Measurements from ENCODE around the gene LRPAP1.

The LRPAP1 gene

DNA sequence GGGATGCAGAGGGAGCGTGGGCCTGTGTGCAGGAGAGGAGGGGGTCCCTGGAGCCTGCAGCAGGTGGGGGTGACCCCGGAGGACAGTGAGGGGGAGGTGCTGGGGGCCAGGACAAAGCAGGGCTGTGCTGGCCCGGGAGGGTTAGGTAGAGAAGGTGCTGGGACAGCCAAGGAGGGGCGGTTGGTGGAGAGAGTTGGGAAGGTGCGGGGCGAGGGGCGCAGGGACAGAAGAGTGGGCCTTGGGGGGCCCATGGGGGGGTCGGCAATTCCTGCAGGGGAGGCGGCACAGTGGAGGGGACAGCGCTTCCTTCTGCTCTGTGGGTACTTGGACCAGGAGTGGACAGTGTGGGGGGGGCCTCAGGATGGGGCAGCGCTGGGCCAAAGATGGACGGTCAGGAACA is 32.5 kb downstream of the LRPAP1 start:
- no peak for DNase-seq

DNA sequence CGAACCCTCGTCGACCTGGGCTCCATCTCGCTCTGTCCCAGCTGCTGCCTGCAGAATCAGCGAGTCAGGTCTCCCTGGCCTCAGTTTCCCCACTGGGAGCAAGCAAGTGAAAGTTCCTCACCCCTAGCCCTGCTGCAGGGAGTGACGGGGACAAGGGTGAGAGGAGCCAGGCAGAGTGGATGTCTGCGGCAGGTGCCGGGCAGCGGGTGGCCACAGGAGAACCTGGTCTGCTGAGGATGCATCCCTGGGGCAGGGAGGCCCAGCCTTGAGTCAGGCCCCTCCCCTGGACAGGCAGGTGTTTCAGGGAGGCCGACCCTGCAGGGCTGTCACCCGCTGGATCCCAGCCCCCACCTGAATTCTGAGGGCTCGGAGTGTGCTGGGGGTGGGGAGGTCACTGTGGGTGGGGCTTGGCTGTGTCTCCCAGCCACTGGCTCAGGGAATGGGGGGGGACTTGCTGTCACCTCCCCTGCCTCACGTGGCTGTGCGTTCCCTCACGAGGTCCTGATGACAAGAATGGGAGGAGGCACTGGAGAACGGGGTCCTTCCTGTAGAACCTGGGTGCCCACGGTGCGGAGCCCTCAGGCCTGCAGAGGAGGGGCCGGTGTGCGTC is 33.2 kb downstream of the LRPAP1 start:
- no peak for DNase-seq

DNA sequence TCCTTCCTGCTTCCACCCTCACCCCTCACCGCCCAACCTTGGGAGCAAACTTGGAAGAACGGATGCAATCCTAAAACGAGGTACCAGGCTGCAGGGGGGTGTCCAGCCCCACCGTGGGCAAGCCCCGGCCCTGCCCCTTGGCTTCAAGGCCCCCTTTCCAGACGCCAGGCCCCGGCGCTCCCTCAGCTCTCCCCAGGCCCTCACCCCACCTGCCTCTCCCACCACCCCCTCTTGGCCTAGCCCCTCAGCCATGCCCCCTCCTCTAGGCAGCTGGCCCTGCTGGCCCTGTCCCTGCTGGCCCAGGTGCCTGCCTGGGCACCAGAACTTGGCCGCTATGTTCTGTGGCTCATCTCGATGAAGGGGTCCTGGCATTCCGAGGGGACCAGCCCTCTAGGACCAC is 33.8 kb downstream of the LRPAP1 start:
- DNase-seq: no peak

DNA sequence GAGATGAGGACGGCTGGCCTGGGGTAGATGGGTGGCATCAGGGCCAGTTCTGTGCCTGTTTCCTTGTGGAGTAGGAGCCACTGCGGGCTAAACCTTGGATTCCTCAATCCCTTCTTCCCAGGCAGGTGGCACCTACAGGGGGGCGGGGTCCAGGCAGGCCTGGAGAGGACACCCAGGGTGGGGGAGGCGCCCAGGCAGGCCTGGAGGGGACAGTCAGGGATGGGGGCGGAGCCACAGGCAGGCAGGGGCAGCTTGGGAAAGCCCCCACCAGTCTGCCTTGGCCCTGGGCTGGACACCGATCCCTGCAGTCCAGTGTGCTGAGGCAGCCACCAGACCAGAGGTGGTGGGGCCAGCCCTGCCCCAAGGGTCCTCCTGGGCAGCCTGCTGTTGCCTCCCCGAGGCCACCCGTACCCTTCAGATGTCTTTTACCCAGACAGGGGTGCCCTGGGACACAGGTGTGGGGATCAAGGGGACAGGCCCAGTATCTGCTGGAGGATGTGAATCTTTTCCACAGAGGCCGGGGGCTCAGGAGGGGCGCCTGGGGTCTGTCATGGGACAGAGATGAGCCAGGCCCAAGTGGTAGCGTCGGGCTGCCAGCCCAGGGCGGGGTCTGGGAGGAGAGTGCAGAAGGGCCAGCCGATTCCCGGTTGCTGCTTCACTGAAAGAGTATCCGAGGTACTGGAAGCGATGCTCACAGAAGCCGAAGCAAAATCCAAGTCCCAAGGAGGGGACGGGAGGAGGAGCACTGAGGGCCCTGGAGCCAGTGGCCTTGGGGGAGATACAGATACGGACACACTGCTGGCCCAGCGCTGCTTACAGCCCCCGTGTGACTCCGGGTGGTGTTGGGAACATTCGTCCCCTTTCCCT is 34.5 kb downstream of the LRPAP1 start:
- no peak for DNase-seq

DNA sequence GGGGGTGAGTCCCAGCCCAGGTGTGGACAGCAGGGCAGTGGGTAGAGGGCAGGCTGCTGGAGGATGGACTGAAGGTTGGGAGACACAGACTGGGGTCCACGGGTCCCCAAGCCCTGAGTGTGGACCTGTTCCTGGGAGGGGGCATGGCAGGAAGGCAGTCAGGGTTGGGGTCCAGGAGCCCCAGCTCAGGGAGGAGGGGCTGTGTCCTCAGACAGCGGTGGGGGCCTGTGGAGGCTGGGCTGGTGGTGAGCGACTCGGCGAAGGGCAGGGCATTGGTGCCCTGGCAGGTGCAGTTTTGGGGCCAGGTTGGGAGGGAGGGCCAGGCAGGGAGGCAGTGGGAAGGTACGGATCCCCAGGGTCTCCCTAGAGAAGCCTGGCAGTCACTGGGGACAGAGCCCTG is 35.1 kb downstream of the LRPAP1 start:
- no peak for DNase-seq

DNA sequence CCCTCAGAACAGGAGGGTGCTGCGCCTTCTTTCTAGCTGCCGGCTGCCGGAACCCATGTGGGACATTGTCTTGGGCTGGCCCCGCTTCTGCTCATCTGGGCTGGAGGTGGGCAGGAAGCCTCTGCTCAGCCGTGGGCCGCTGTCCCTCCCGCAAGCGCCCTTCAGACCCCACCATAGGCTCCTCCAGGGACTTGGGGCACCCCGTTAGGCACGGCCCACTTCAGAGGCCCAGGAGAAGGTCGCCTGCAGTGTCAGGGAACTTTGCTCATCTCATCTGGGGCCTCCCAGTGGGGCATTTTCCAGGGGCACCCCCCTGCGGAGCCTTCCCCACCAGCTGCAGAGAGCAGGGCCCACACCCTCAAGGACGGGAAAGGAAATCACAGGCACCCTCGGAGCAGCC is 36.2 kb downstream of the LRPAP1 start:
- DNase-seq: no peak

DNA sequence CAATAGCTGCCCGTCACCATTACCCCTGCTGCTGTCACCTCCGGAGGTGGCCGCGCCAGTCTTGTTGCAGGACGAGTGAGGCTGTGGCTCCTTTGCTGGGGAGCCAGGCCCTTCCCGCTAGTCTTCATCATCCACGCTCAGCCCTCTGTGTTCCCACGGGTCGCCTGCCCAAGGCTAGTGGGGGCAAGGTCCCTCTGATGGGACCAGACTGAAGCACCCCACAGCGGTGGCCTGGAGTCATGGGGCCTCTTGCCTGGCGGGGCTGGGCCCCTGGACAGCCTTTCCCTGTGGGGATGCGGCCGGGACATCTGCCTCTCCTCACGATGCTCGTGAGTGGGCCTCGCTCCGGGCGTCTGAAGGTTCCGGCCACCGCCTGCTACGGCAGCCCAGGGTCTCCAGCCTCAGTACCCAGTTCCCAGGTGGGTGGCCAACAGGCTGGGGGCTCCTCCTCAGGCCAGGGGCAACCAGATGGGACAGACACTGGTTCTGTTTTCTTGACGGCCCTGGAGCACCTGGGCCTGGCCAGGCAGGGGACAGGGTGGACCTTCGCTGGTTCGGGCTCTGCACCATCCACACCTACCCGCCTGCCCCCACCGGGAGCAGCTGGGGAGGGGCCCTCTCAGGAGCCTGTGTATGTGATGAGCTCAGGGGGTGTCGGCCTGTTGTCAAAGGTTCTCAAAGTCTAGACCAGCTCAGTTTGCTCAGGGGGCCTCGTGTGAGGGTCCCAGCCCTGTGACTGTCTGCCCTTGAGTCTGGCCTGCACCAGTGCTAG is 36.8 kb downstream of the LRPAP1 start:
- no peak for DNase-seq

DNA sequence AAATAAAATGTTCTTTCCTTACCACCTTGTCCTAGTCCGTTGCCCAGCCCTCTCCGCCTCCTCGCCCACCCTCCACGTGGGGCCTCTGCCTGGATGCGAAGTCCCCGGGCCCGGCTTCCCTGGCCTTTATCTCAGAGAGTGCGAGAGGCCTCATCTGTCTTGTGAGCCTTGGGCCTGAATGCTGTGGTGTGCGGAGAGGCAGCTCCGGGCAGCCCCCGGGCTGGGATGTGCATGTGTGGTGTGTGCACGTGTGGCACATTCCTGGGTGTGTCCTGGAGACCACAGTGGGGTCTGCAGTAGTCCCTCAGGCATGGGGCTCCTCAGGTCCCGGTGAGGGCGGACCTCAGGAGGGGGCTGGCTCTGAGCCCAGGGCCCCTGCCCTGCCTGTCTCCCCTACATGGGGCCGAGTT is 37.8 kb downstream of the LRPAP1 start:
- no peak for DNase-seq

DNA sequence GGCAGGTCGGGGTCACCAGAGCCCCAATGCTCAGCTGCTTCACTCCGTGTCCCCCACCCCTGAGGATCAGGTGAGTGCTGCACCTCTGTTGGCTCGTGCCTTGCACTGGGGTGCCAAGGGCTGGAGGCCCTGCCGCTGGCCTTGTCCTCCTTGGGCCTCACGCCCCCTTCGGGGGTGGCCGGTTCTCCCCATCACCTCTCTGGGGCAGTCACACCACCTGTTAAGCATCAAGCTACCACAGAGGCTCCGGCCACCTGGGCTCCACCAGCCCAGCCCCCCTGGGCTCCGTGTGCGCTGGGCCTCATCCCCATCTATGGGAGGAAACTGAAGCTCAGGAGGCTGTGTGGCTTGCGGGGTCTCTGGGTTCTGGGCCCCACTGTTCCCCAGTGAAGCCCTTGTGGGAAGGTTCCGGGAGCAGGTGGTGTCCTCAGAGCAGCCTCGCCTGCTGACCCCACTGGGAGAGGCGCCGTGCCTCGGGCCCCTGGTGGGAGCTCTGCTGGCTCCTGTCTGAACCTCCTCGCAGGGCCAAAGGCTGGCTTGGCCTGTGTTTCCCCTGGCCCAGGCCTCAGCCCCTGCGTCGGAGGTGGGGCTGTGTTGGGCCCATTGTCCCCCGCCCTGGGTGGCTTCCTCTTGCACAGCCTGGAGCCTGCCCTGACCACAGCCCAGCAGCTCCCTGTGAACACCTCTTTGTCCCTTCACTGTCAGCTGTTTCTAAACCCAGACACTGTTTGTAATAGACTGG is 38.3 kb downstream of the LRPAP1 start:
- no peak for DNase-seq

DNA sequence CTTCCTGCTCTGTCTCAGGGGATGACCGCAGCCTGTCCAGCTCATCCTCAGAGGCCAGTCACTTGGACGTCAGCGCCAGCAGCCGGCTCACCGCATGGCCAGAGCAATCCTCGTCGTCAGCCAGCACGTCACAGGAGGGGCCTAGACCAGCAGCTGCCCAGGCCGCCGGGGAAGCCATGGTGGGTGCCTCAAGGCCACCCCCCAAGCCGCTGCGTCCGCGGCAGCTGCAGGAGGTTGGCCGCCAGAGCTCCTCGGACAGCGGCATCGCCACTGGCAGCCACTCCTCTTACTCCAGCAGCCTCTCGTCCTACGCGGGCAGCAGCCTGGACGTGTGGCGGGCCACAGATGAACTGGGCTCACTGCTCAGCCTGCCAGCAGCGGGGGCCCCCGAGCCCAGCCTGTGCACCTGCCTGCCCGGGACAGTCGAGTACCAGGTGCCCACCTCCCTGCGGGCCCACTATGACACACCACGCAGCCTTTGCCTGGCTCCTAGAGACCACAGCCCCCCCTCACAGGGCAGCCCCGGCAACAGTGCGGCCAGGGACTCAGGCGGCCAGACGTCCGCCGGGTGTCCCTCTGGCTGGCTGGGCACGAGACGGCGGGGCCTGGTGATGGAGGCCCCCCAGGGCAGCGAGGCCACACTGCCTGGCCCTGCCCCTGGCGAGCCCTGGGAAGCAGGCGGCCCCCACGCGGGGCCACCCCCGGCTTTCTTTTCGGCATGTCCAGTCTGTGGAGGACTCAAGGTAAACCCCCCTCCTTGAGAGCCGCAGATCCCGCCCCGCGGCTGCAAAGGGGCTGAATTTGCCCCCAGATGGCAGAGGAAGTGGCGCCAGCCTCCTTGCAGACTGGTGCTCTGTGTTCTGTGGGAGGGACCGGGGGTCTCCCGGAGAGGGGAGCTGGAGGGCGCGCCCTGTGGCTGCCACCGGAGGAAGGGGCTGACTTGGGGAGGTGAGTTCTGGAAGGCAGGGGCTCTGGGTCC is 39.2 kb downstream of the LRPAP1 start:
- no peak for DNase-seq

DNA sequence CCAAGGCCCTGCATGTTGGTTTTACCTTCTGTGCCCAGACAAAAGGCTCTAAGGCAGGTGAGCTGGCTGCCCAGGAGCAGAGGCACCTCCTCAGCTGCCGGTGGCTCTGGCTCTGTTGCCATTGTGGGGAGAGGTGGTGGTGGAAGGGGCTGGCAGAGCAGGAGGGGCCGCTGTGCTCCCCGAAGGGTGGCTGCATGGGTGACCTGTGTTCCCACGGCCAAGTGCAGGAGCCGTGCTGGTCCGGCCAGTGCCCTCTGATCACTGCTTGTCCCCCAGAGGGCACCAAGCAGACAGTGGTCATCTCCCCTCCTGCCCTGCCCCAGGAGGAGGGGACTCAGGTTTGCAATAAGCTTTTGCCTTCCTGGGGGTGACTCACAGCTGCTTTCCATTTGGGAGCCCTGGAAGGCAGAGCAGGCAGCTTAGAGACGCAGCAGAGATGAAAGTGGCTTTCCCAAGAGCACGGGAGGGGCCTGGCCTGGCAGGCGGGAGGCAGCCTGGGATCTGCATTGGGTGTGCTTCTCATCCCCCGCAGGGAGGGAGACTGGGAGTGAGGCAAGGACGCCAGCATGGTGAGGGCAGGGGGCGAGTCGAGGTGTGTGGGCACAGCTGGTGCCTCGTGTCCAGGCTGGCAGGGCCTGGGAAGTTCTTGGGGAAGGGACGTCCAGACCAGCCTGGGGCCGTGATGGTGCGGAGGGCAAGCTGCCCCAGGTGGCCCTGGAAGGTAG is 40.4 kb downstream of the LRPAP1 start:
- no peak for DNase-seq

DNA sequence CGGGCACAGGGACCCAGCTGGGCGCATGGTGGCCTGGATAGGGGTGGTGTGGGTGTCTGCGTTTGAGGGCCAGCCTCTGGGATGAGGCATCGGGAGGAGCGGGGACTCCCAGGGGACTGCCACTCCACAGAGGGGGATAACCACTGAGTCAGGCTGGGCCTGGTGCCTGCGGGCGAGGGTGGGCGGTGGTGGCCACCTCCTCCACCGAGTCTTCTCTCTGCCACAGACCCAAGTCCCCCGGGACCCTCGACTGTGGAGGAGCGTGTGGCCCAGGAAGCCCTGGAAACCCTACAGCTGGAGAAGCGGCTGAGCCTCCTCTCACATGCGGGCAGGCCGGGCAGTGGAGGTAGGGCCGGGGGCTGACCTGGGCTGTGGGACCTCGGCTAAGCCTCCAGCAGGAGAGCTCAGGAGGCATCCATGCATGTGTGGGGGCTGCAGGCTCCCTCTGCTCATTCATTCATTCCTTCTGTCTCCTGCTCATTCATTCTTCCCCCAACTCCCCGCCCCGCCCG is 42.7 kb downstream of the LRPAP1 start:
- no peak for DNase-seq

DNA sequence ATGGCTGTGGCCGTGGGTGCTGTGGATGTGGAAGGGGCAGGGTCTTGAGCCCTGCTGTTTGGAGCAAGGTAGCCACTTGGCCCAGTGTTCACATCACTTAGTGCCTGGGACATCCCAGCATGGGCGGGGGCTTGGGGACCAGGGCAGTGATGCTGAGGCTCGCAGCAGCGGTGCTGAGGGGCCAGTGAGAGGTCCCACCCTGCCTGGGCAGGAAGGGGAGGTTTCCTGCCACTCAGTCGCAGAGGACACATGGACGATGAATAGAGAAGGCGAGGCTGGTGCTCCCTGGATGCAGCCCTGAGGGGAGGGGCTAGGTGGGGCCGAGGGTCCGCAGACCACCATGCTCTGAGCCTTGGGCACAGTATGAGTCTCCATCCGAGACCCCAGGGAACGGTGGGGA is 43.4 kb downstream of the LRPAP1 start:
- no peak for DNase-seq

DNA sequence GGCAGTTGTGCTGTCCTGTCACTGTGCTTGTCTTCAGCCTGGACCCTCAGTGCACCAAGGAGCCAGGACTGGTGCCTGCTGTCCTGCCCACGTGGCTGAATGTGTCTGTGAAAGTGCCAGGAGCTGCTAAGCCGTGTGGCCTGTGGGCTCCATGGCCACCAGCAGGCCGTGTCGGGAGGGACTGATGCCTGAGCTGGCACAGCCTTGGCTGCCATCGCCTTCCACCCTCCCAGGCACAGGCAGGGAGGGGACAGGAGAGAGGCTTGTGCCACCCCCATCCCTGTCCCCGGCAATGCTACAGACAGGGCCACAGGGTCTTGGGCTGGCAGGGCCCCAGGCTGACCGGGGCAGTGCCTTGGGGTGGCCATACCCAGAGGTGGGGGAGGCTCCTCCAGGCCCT is 44.4 kb downstream of the LRPAP1 start:
- DNase-seq: no peak

DNA sequence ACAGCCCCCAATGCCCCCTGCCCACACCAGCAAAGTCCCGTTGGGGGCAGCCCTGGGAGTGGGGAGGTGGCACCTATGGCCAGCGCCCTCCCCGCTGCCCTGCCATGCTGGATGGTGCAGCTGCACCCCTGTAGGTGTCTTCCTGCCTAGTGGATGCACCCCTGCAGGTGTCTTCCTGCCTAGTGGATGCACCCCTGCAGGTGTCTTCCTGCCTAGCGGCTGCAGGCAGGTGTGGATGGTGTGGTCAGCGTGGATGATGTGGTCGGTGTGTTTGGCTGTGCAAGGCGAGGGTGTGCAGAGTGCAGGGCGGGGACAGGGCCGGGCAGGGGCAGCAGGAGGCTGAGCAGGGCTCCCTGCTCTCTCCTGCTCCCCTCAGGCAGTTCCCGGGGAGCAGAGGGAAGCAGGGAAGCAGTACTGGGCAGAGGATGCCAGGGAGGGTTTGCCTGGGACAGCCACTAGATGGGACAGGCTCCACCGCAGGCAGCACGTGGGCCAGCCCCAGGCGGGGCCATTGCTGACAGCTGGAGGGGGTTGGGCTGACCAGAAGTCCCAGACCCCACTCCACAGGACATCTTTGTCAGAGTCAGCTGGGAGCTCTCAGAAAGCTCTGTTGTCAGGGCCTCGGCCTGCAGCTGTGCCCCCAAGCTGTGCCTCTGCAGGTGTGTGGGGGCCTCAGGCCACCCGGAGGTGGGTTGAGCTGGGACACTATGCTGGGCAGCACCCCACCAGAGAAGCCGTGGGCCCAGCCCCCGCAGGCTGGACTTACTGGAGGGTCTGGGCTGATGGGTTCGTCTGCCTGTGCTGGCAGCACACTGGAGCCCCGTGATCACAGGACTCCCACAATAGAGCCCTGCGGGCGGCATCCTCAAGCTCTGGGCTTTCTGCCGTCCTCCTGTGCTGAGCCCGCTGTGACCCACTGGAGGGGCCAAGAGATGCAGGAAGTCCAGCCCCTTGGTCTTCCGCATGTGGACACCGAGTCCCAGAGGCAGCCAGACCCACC is 45.4 kb downstream of the LRPAP1 start:
- DNase-seq: no peak

DNA sequence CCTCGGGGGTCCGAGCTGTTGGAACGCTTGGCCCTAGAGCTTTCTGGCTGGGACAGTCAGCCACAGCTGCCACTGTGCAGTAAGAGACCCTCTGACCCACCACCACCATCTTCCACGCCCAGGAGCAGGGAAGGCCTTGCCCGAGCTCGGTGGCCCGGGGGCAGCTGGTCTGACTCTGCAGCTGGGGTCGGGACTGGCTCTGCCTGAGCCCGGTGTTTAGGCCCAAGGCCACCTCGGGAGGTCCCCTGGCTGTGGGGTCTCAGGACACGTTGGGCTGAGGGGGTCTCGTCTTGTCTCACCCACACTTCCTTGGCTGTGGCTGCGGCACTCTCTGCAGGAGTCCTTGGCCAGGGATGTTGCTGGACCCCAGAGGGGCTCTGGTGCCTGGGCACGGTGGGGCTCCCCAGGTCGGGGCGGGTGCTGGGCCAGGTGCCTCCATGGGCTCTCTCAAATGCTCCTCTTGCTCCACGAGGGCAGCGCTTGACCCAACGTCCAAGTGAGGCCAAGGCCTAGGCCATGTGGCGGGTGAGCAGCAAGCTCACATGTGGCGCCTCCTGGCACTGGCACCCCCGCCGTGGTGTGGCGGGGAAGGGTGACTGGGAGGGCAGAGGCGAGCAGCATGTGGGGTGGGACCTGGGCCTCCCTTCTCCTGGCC is 46.2 kb downstream of the LRPAP1 start:
- no peak for DNase-seq

DNA sequence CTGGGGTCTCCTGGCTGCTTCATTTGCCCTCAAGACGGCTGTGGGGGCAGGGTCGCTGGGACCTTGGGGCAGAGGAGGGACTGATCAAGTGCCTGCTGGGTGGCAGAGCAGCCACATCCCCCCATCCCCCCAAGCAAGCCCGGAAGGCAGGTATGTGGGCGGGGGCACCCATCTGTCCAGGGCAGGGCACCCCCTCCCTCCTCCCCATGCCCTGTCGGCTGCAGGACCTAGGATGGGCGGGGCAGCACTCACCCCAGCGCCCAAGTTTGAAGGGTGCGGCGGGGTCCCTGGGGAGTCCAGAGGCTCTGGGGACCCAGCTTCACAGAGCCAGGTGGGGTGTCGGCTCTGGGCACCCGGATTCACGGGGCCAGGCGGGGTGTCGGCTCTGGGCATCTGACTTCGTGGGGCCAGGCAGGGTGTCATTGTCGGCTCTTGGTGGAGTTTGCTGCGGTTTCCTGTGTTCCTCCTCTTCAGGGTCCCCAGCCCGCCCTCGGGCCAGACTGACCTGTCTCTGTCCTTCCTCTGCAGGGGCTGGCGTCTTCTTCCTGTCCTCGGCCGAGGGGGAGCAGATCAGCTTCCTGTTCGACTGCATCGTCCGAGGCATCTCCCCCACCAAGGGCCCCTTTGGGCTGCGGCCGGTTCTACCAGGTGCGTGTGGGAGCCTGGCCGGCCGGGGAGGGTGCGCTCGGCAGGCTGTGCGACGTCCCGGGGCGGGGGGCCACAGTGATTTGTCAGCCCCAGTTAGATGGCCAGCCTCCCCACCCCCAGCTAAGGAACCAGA is 47.0 kb downstream of the LRPAP1 start:
- DNase-seq: peak in 1 of 2 donors; percentile 67

All from CD4-positive, alpha-beta T cell treated with Interleukin-4 for 1 hour (primary cell).